Measurements from ENCODE around the gene CX3CL1.

CX3CL1 gene

GRCh38 chr16:57407521-57408353, 35.4 kb downstream of the CX3CL1 start:
- Histone ChIP-seq H2AFZ (ENCODE audit: low read length) (no peak overlapping the region), H3K9me3 (ENCODE audit: insufficient read depth, low read depth, low read length) (no peaks in the 10 kb centered on the region), H3K4me2 (ENCODE audit: low read depth, low read length, poor library complexity, severe bottlenecking) (no peak overlapping the region), H3F3A (ENCODE audit: low read depth) (no peaks in the 10 kb centered on the region), H3K4me3 (ENCODE audit: low read length, poor library complexity, severe bottlenecking) (no peak overlapping the region), H3K9ac (ENCODE audit: low read depth, low read length, poor library complexity, severe bottlenecking) (no peak overlapping the region), H4K20me1 (ENCODE audit: insufficient read depth, low read length, poor library complexity, severe bottlenecking) (no peaks in the 10 kb centered on the region), H3K4me1 (ENCODE audit: insufficient read depth, low read length, poor library complexity, severe bottlenecking) (peaks cover 4% of the 10 kb centered on the region), H3K27me3 (ENCODE audit: insufficient read depth, low read length, poor library complexity, severe bottlenecking) (no peaks in the 10 kb centered on the region), H3K36me3 (ENCODE audit: insufficient read depth, low read length) (no peaks in the 10 kb centered on the region), H3K9me2 (replicated peaks; ENCODE audit: low read depth, low read length) (no peaks in the 10 kb centered on the region), H3K79me2 (ENCODE audit: insufficient read depth, low read length) (no peaks in the 10 kb centered on the region)
- TF ChIP-seq CTCF (conservative IDR thresholded peaks at IDR 0.05; ENCODE audit: low read length) (no peak), EZH2phosphoT487 (IDR thresholded peaks at IDR 0.05; ENCODE audit: borderline replicate concordance) (no peak)

- no peak overlapping the region for H3K9ac ChIP-seq (ENCODE audit: low read depth, low read length, poor library complexity, severe bottlenecking)
- H2AFZ ChIP-seq (ENCODE audit: low read length), result no peak overlapping the region
- no peaks in the 10 kb centered on the region for H3K27me3 ChIP-seq (ENCODE audit: insufficient read depth, low read length, poor library complexity, severe bottlenecking)
- no peaks in the 10 kb centered on the region for H3K9me2 ChIP-seq (replicated peaks; ENCODE audit: low read depth, low read length)
- H3K79me2 ChIP-seq (ENCODE audit: insufficient read depth, low read length), result no peaks in the 10 kb centered on the region
- H3F3A ChIP-seq (ENCODE audit: low read depth), result no peaks in the 10 kb centered on the region
- H3K4me3 ChIP-seq (ENCODE audit: low read length, poor library complexity, severe bottlenecking), result no peak overlapping the region
- no peak for TF ChIP-seq EZH2phosphoT487 (IDR thresholded peaks at IDR 0.05; ENCODE audit: borderline replicate concordance)
- TF ChIP-seq CTCF (conservative IDR thresholded peaks at IDR 0.05; ENCODE audit: low read length), result no peak
- H3K9me3 ChIP-seq (ENCODE audit: insufficient read depth, low read depth, low read length), result no peaks in the 10 kb centered on the region
- no peaks in the 10 kb centered on the region for H4K20me1 ChIP-seq (ENCODE audit: insufficient read depth, low read length, poor library complexity, severe bottlenecking)
- no peak overlapping the region for H3K4me2 ChIP-seq (ENCODE audit: low read depth, low read length, poor library complexity, severe bottlenecking)
- H3K36me3 ChIP-seq (ENCODE audit: insufficient read depth, low read length), result no peaks in the 10 kb centered on the region
- peaks cover 4% of the 10 kb centered on the region for H3K4me1 ChIP-seq (ENCODE audit: insufficient read depth, low read length, poor library complexity, severe bottlenecking)
These were observed 36.8 kb downstream of the CX3CL1 start for GRCh38 chr16:57409065-57409464.

GRCh38 chr16:57409870-57410587, 37.7 kb downstream of the CX3CL1 start:
- H3F3A ChIP-seq (ENCODE audit: low read depth), result no peaks in the 10 kb centered on the region
- TF ChIP-seq EZH2phosphoT487 (IDR thresholded peaks at IDR 0.05; ENCODE audit: borderline replicate concordance) (no peak), CTCF (conservative IDR thresholded peaks at IDR 0.05; ENCODE audit: low read length) (no peak)
- H3K79me2 ChIP-seq (ENCODE audit: insufficient read depth, low read length), result no peaks in the 10 kb centered on the region
- no peak overlapping the region for H3K4me3 ChIP-seq (ENCODE audit: low read length, poor library complexity, severe bottlenecking)
- no peaks in the 10 kb centered on the region for H3K27me3 ChIP-seq (ENCODE audit: insufficient read depth, low read length, poor library complexity, severe bottlenecking)
- H3K4me1 ChIP-seq (ENCODE audit: insufficient read depth, low read length, poor library complexity, severe bottlenecking), result peaks cover 4% of the 10 kb centered on the region
- no peaks in the 10 kb centered on the region for H4K20me1 ChIP-seq (ENCODE audit: insufficient read depth, low read length, poor library complexity, severe bottlenecking)
- H2AFZ ChIP-seq (ENCODE audit: low read length), result no peak overlapping the region
- no peaks in the 10 kb centered on the region for H3K36me3 ChIP-seq (ENCODE audit: insufficient read depth, low read length)
- no peaks in the 10 kb centered on the region for H3K9me3 ChIP-seq (ENCODE audit: insufficient read depth, low read depth, low read length)
- no peak overlapping the region for H3K4me2 ChIP-seq (ENCODE audit: low read depth, low read length, poor library complexity, severe bottlenecking)
- no peak overlapping the region for H3K9ac ChIP-seq (ENCODE audit: low read depth, low read length, poor library complexity, severe bottlenecking)
- H3K9me2 ChIP-seq (replicated peaks; ENCODE audit: low read depth, low read length), result no peaks in the 10 kb centered on the region

Measured in Loucy (cell line).